C1 segment of cervical spinal cord (tissue), 14 donors: Measurements from ENCODE around the gene ANKDD1A.

Experiments used
- DNase-seq, 14 donors: peaks; one replicate each; lab custom pipeline; 2025; lab: John Stamatoyannopoulos, UW

Gene ANKDD1A

DNA sequence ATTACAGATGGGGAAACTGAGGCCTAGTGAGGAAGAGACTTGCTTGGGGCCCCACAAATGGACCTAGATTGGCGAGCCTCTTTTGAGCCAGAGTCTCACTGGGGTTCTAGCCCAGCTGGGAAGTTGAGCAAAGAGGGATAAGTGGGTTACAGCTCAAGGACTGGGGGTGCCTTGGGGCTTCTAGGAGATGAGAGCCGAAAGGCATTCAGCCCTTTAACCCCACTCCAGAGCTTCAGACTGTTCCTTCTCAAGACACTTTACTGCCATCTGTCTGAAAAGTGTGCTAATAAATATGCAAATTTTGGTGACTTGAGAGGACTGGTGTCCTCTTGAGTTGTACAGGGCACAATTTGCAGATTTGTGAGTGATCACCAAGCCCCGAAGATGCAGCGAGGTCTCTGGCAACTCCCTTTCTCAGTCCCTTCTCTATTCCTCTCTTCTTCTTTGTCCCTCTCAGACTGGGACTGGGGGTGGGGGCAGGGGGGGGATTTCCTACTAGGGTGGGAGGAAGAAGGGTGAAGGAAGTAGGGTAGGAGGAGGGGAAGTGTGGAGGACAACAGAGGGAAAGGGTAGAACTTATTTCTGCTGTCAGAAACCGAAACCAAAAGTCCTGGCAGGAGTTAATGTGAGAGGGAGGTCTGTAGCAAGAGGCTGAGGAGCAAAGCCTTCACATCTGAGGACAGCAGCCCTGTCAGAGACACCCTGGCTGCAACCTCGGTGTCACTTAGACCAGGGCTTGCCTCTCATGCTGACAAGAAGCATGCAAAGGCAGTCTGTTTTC lies 16.2 kb upstream of the ANKDD1A start:
- peak in 8 of 14 donors; percentile 19 to 54 (median 32) for DNase-seq

DNA sequence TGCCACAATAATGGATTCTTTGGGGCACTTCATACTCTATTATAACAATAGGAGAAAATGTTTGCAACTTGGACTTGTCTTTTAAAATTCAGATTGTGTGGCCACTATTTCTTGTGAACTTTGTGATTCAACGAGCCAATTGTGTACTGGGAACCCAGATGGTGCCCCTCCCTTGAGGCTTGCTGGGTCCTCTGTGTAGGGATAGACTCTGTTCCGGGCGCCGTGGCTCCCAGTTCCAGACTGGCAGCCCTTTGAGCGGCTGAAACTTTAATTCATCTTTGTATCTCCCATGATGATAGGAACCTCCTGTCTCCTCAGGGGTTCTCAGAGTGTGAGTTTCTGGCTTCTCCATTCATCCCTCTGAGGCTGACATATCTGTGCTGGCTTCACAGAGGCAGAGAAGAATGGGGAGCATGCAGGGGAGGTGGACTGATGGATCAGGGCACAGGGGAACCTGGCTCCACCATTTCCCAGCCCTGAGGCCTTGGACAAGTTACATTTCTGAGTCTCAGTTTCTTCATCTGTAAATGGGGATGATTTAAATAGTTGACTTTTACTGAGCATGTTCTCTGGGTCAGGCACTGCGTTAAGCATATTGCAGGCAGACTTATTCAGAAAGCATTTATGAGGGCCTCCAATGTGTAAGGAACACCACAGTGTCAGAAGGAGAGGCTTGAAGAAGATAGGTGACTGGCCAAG lies 15.2 kb upstream of the ANKDD1A start:
- DNase-seq: no peak

DNA sequence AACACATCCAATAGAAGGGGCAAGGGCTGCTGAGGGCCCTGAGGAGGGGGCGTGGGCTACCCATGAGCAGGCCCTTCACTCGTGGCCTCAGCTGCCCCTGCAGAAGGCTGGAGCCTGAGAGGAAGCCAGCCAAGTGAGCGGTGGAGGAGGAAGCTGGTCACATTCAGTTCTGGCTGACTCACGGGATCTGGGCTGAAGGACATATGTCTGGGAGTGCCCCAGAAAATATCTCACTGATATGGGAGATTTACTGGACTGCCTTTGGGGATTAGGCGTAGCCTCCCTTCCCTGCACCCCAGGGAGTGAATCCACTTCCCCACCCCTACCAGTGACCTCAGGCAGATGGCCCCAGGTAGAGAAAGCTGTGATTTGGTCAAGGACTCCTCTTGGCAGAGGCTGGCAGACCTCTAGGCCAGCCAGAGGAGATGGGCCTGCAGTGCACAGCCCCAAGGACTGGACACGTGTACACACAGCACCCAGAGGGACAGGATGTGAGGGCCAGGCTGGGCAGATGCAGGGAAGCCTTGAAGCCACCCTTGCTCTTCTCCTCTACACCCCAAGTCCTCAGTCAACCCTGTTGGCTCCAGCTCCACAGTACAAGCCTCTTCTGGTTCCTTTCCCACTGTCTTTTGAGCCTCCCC lies 14.2 kb upstream of the ANKDD1A start:
- peak in 3 of 14 donors; percentile 24 to 49 (median 25) for DNase-seq

DNA sequence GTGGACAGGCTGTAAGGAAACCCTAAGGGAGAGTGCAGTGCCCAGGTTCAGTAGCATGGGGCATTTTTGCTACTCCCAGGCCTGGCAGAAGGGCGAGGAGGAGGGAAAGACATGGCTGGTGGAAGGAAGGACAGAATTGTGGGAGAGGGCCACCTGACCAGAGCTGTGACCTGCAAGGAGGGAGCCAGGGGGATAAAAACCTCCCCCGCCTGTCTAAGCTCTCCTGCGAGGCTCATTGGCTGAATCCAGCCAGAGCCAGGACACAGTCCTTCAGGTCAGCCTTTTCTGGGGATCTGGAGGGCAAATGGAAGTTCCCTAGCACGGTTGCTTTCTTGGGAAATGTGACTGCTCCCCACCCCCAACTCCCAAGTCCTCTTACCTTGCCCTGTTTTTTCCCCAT lies 13.3 kb upstream of the ANKDD1A start:
- DNase-seq: no peak

DNA sequence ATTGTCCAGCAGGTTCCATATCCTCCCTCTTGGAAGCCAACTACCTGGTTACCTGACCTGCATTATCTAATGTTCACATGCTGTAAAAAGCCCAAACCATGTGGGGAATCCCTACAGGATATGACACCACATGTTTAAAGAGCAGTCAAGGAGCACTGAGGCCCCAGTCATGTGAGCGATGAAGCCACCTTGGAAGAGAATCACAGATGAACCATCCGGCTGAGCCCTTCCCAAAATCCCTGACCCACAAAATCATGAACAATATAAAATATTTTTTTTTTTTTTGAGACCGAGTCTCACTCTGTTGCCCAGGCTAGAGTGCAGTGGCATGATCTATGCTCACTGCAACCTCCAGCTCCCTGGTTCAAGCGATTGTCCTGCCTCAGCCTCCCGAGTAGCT lies 10.6 kb upstream of the ANKDD1A start:
- no peak for DNase-seq

DNA sequence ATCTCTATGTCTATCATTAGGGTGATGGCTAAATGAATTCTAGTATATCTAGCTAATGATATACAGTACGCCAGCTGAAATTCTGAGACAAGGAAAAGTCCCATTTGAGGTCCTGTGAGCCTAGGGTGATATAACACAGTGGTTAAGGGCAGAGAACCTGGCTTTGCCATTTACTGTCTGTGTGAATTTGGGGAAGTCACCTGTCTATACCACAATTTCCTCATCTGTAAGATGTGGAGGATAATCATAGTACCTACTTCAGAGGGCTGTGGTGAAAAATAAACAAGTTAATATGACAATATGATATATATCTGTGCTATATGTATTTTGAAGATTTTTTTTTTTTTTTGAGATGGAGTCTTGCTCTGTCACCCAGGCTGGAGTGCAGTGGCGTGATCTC lies 9.8 kb upstream of the ANKDD1A start:
- no peak for DNase-seq

DNA sequence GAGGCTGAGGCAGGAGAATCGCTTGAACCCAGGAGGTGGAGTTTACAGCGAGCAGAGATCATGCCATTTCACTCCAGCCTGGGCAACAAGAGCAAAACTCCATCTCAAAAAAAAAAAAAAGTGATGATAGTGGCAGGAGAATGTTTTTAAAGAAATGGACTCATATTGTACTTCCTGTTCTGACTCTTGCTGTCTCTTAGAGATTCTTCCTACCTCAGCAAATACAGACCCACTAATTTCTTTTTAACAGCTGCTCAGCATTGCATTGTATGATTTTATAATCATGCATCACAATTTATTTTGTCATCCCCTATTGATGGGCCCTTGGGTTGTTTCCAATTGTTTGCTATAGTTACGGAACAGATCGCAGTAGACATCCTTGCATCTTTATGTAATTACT lies 8.8 kb upstream of the ANKDD1A start:
- no peak for DNase-seq

DNA sequence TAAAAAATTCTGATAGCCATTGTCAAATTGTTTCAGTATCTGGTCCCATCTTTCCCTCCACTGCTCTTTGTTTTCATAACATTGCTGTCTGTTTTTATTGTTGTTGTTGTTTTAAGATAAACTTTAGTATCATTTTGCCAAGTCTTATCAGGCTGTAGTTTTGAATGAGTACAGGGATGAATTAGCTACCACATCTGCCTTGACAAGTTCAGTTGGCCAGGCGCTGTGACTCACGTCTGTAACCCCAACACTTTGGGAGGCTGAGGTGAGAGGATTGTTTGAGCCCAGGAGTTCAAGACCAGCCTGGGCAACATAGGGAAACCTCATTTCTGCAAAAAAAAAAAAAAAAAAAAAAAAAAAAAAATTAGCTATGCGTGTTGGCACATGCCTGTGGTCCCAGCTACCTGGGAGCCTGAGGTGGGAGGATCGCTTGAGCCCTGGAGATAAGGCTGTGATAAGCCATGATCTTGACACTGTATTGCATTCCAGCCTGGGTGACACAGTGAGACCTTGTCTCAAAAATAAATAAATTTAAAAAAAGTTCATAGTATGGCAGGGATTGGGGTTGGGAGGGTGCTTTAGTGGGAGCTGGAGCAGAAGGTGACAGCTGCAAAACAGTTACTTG lies 8.3 kb upstream of the ANKDD1A start:
- no peak for DNase-seq

DNA sequence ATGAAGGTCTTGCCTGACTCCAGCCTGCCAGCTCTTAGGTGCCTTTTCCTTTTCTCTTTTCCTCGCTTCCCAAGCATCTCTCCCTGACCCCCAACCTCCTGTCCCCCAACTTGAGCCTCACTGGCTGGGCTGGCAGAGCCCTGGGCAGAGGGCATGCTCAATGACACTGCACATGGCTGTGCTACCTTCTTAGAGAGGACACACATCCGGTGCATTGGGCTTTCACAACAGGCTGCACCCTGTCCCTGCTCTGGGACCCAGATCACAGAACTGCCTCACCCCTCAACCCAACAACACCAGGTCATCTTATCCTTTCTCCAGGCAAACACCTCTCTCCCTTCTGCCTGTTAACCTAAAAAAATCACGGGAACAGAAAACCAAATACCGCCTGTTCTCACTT lies 7.5 kb upstream of the ANKDD1A start:
- DNase-seq: no peak

DNA sequence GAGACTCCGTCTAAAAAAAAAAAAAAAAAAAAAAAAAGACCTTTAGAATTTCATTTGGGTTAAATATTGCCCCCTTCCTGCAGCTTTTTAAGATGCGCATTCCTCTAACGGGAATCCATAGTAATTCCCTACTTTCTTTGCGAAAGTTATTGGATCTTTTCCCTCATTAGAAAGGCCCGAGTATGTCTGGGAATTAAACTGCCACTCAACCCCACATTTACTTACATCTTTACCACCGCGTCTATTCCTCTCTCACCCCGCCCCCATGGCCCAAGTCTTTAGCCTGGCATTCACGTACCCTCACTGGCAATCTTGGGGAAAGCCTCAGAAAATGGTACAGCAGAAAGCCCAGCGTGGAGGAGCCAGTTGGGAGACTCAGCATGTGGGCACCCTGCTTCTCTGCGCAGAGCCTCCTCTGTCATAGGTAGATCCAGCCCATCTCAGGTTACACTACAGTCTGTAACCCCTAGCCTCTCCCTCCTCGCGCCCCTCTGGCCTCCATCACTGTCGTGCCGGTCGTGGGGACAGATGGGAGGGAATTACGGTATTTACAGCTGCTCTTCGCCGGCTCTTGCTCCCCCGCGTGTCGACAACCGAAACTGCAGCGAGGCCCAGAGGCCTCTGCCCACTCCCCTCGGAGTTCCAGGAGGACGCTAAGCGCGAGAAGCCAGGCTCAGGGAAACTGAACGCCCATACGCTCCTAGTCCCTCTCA lies 6.4 kb upstream of the ANKDD1A start:
- peak in 12 of 14 donors; percentile 21 to 76 (median 43) for DNase-seq

DNA sequence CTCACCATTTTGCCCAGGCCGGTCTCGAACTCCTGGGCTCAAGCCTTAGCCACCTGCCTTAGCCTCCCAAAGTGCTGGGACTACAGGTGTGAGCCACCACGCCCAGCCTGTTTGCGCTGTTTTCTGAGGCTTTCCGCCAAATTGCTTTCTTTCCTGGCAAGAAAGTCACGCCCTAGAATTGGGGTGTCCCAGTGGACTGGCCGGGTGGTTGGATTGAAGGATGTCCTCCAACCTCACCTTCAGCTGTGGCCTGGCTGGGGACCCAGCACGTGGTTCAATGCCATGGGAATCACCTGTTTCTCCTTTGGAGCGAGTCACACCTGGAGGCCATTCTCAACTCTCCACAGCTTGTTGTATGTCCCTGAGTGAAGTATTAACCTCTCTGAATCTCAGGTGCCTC lies 5.8 kb upstream of the ANKDD1A start:
- no peak for DNase-seq

DNA sequence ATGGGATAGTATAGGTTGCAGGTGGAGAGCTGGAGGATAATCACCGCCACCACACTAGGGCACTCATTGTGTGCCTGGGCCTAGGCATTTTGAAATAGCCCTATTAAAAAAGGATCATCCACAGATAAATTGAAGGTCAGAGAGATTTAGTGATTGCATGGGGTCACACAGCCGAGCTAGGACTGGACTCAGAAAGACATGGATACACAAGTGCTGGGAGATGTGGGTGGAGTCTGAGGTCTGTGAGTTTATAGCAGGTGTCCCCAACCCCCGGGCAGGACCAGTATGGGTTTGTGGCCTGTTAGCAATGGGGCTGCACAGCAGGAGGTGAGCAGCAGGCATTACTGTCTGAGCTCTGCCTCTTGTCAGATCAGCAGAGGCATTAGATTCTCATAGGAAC lies 5.3 kb upstream of the ANKDD1A start:
- no peak for DNase-seq

DNA sequence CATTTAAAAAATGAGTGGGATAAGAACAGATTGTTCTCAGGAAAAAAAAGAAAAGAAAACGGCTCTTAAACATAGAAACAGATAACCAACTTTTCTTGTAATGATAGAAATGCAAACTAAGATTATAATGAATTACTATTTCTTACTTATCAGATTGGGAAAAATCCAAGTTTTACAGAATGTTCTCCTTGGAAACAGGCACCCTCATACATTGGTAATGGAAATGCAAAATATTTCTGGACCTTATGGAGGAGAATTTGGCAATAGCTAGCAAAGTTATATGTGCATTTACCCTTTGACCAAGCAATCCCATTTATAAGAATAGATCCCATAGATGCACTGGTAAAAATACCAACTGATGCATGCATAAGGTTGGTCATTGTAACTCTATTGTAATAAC lies 3.7 kb upstream of the ANKDD1A start:
- DNase-seq: no peak

DNA sequence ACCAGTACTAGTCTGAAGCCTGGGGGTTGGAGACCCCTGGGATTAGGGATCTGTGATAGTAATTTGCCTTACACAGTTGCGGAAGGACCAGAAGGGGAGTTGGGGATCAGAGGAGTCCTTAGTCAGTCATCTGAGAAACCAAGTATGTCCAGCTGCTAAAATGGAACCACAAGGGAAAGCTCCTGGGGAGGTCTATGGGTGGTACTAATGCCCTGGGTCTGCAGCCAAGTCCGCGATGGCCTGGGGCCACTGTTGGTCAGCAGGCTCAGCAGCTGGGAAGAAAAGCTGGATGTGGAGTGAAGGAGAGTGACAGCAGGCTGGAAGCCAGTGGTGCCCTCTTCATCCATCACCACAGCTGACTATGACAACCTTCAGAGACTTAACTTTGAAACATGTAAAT lies 2.2 kb upstream of the ANKDD1A start:
- DNase-seq: no peak

DNA sequence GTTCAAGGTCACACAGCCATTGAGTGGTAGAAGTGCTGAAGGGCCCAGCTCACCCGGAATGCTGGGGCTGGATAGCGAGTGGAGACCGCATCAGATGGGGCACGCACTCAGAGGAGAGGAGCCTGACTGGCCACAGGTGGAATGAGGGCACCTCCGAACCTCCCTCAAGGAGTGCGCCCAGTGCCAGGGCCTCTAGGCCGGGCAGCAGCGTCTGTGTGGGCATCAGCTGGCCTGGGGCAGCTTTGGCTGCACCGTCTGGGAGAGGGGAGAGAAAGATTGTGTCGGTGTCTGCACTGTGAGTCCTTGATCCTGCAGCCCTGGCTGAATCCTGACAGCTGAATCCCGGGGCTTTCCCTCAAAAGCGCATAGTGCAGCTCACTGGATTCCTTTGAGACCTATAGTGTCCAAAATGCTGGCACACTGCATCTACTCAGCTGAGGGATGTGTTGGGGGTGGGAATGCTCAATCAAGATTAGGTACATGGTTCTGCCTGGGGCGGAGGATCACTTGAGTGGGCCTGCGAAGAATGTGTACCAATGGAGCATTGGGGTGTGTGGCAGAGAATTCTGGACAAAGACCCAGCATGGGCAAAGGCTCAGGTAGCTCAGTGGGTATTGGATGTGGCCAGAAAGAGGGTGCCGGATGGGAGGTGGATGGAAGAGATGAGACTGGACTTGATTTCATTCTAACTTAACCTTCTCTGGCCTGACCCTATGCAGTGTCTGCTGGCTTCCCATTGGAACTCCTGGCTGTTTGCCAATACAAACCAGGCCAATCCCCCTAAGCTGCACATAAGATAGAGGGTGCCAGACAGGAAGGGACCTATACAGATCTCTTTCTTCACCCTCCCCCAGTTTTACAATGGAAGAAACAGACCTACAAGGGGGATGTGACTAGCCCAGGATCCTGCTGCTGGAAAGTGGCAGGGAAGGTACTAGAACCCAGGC lies 950 bp downstream of the ANKDD1A start:
- DNase-seq: peak in 1 of 14 donors; percentile 23

DNA sequence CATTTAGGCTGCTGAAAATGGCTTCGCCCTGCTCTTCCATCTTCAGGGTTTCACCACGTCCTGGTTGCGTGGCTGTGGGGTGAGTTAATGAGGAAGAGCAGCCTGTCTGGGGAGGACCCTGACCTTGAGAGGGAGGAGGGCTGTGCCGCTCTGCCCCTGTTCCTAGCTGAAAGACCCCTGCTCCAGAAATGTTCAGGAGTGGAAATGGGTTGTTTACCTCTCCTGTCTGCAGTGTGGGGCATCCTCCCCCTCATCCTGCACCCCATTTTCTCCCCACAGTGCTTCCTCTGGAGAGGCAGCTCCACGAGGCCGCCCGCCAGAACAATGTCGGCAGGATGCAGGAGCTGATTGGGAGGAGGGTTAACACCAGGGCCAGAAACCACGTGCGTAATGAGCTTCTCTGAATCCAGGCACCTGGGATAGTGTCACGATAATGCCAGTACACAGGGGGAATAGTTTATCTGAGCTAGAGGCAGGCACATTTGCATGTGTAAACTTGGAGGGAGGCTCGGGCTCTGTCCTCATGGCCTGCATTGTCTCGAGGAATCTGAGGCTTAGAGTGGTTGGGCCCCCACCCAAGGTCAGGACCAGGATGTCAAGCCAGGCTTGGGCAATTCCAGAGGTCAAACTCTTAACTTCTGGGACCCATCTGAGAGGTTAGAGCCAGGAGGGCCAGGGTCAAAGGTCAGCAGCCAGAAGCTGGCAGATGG lies 4.0 kb downstream of the ANKDD1A start:
- no peak for DNase-seq

DNA sequence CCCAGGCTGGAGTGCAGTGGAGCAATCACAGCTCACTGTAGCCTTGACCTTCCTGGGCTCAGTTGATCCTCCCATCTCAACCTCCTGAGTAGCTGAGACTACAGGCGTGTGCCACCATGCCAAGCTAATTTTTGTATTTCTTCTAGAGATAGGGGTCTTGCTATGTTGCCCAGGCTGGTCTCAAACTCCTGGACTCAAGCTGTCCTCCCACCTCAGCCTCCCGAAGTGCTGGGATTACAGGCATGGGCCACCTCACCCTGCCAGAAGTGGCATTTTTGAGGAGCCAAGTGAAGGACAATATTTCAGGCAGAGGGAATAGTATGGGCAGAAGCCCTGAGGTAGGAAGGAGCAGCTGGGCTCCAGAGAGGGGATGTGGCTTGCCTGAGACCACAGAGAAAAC lies 4.7 kb downstream of the ANKDD1A start:
- no peak for DNase-seq

DNA sequence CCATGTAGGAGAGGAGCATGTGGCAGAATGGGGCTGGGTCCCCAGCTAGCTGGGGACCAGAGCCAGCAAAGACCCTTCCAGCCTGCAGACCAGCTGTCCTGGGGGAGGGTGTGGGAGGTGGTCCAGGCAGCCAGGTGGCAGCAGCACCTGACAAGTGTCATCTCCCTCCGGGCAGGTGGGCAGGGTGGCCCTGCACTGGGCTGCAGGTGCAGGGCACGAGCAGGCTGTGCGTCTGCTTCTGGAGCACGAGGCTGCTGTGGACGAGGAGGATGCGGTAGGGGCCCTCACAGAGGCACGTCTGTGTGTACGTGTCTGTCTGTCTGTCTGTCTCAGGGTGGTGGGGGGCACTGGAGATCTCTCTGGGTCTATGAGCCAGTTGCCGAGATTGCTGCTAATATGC lies 5.5 kb downstream of the ANKDD1A start:
- no peak for DNase-seq

DNA sequence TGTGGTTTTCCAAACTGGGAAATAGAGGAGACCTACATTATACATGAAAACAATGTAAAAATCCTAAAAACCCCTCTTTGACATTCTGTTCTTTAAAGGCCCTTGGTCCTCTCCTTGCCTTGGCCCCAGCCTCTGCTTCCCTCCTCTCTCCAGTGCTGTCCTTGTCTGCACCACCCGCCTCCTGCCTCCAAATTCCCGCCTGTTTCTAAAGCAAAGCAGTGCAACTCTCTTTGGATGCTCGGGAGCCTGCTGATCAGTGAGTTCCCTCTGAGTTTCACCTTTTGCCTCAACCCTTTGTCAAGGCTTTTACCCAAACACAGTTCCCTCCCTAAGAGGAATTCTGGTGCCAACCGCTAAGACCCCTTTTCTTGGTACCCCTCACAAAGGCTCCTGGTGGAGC lies 8.0 kb downstream of the ANKDD1A start:
- no peak for DNase-seq

DNA sequence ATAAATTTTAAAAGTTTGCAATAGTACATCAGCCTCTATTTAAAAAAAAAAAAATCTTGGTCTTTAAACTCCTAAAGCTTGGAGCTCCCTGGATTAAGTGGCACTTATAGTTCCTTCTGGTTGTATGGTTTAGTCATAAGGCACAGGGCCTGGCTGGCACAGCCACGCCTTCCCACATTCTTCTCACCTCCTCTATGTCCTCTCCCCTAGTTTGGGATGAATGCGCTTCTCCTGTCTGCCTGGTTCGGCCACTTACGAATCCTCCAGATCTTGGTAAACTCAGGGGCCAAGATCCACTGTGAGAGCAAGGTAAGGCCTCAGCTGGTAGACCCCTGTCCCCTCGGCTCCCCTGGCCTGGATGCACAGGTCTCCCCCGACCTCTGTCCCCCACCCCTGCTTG lies 10.0 kb downstream of the ANKDD1A start:
- DNase-seq: no peak
